Stimulated activated CD4-positive, alpha-beta T cell treated with anti-CD3 and anti-CD28 coated beads, TNF-alpha, amount 100 ng/mL, for 48 hours (primary cell): ENCODE results near the gene GAK.
"Not testable (repeated sequence)": the region's sequence is repeated elsewhere in the genome, so short reads cannot be mapped to it uniquely, and the experiment has no call there.

Experiments used
- DNase-seq, 3 donors: peaks; one replicate each; pipeline ENCODE4 v3.0.0-alpha.2; 2020; ENCODE audit warnings: low read depth in 3 of 3

Gene GAK

GRCh38 chr4:818106-818921 is 113.8 kb downstream of the GAK start:
- no peak for DNase-seq

GRCh38 chr4:815464-816146 is 116.5 kb downstream of the GAK start:
- DNase-seq: no peak

GRCh38 chr4:814312-814850 is 117.7 kb downstream of the GAK start:
- no peak for DNase-seq

- DNase-seq: no peak
These were observed 118.2 kb downstream of the GAK start for GRCh38 chr4:813900-814299.

- DNase-seq: no peak
These were observed 123.1 kb downstream of the GAK start for GRCh38 chr4:808860-809570.

- no peak for DNase-seq
These were observed 124.3 kb downstream of the GAK start for GRCh38 chr4:807792-808191.

- DNase-seq: not testable (repeated sequence)
These were observed 125.1 kb downstream of the GAK start for GRCh38 chr4:806979-807378.

GRCh38 chr4:804804-805203 is 127.3 kb downstream of the GAK start:
- no peak for DNase-seq

- no peak for DNase-seq
These were observed 128.2 kb downstream of the GAK start for GRCh38 chr4:803884-804283.

- no peak for DNase-seq
These were observed 130.5 kb downstream of the GAK start for GRCh38 chr4:801436-802124.
